ENCODE results near the gene CDC42EP1.

DNA sequence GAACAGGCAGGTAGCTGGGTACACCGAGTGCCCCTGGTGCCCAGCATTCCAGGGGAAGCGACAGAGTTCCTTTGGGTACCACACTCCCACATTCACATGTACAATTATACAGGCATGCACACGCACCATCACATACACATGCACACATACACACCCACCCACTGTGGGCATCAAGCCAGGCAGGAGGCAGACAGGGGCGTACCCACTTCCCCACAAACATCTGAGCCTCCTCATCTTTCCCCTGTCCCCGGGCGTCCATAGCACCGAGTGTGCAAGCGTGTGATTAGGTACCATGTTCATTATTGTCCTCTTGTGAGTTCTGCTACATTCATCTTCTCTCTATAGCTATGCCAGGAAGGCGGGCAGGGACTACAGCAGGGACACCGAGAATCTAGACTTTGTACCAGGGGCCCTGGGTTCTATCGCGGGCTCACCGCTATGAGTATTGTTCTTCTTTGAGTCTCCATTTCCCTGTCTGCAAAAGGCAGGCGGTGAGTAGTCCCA, 39.0 kb upstream of the CDC42EP1 start:
- TF ChIP-seq POLR2AphosphoS5 (IDR thresholded peaks at IDR 0.05; ENCODE audit: low read depth, low read length) = no peak
- TF ChIP-seq, protein P1, sequence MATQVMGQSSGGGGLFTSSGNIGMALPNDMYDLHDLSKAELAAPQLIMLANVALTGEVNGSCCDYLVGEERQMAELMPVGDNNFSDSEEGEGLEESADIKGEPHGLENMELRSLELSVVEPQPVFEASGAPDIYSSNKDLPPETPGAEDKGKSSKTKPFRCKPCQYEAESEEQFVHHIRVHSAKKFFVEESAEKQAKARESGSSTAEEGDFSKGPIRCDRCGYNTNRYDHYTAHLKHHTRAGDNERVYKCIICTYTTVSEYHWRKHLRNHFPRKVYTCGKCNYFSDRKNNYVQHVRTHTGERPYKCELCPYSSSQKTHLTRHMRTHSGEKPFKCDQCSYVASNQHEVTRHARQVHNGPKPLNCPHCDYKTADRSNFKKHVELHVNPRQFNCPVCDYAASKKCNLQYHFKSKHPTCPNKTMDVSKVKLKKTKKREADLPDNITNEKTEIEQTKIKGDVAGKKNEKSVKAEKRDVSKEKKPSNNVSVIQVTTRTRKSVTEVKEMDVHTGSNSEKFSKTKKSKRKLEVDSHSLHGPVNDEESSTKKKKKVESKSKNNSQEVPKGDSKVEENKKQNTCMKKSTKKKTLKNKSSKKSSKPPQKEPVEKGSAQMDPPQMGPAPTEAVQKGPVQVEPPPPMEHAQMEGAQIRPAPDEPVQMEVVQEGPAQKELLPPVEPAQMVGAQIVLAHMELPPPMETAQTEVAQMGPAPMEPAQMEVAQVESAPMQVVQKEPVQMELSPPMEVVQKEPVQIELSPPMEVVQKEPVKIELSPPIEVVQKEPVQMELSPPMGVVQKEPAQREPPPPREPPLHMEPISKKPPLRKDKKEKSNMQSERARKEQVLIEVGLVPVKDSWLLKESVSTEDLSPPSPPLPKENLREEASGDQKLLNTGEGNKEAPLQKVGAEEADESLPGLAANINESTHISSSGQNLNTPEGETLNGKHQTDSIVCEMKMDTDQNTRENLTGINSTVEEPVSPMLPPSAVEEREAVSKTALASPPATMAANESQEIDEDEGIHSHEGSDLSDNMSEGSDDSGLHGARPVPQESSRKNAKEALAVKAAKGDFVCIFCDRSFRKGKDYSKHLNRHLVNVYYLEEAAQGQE (IDR thresholded peaks at IDR 0.05; ENCODE audit: insufficient read depth in 1 of 2, low read depth in 2 of 2, low read length in 2 of 2) = no peak
